ENCODE data around the gene SLC5A3. TPM values are rescaled to one million over a fixed set of nuclear protein-coding genes. Genes with fewer than 3 reads are reported as not detected.

The SLC5A3 gene
- total RNA-seq, 1 experiment from 2014 or later, result 12.3 TPM

DNA sequence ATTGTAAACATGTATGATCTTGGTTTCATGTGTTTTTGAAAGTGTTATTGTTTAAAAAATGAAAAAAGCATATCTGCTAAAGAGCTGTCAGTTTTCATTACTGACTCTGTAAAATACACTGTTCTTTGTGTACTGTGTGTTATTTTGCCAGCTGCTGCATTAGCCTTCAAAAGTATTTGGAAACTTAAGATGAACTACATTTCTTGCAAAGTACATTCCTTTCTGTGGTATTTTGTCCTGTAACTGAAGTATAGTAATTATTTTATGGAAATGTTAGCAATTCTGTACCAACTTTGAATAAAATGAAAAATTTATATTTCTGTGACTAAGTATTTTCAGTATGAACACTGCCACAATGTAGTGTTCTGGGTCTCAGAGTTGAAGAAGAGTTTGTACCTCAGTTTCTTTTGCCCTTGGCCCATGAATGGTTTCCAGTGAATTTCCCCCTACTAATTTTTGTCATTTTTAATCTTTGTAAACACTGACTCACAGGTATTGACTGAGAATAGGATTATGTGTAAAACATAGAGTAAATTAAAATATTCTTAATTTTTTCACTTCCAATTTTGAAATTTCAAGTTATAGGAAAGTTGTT, 32.7 kb downstream of the SLC5A3 start:
- no peaks in the 10 kb centered on the region for H4K20me1 ChIP-seq (ENCODE audit: control insufficient read depth, insufficient read depth, insufficient read length)

More for the DNA sequence above, 32.7 kb downstream of the SLC5A3 start:
- TF ChIP-seq, protein P1, sequence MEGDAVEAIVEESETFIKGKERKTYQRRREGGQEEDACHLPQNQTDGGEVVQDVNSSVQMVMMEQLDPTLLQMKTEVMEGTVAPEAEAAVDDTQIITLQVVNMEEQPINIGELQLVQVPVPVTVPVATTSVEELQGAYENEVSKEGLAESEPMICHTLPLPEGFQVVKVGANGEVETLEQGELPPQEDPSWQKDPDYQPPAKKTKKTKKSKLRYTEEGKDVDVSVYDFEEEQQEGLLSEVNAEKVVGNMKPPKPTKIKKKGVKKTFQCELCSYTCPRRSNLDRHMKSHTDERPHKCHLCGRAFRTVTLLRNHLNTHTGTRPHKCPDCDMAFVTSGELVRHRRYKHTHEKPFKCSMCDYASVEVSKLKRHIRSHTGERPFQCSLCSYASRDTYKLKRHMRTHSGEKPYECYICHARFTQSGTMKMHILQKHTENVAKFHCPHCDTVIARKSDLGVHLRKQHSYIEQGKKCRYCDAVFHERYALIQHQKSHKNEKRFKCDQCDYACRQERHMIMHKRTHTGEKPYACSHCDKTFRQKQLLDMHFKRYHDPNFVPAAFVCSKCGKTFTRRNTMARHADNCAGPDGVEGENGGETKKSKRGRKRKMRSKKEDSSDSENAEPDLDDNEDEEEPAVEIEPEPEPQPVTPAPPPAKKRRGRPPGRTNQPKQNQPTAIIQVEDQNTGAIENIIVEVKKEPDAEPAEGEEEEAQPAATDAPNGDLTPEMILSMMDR (conservative IDR thresholded peaks at IDR 0.05), result no peak
- no peak overlapping the region for H2BK20ac ChIP-seq (ENCODE audit: low read depth, low read length, poor library complexity, severe bottlenecking)
- H3K23me2 ChIP-seq (ENCODE audit: insufficient read length, low read depth, low read length, poor library complexity, severe bottlenecking), result no peaks in the 10 kb centered on the region
- H3T11ph ChIP-seq (ENCODE audit: low read length), result no peak overlapping the region
- Mint-ChIP-seq H3K4me3 (no peak overlapping the region), H3K36me3 (ENCODE audit: insufficient read depth in 1 of 3, low read depth in 3 of 3) (peaks cover 0 to 8% (median 4%) of the 10 kb centered on the region in 3 experiments; a peak in 3 of 7 replicates), H3K27me3 (ENCODE audit: low read depth) (no peaks in the 10 kb centered on the region), H3K9me3 (no peaks in the 10 kb centered on the region), H3K4me1 (peaks cover 25 to 34% of the 10 kb centered on the region in 2 experiments), H3K27ac (no peak overlapping the region)
- no peak overlapping the region for H3K27ac ChIP-seq (ENCODE audit: insufficient read length, low read depth, low read length)
- no peak overlapping the region for H3K56ac ChIP-seq (ENCODE audit: insufficient read length, low read depth, low read length)
- H3K4me2 ChIP-seq (ENCODE audit: insufficient read depth, insufficient read length, low read length), result no peak overlapping the region
- no peaks in the 10 kb centered on the region for H3K4me1 ChIP-seq (ENCODE audit: insufficient read depth, low read length)
- H3K79me1 ChIP-seq (ENCODE audit: insufficient read depth, low read depth, low read length, poor library complexity, severe bottlenecking), result peaks cover 2% of the 10 kb centered on the region
- H3K9me3 ChIP-seq (ENCODE audit: control insufficient read depth, low read depth, low read length), result no peaks in the 10 kb centered on the region
- H4K5ac ChIP-seq (ENCODE audit: insufficient read length, low read depth, low read length), result no peak overlapping the region
- H2AK5ac ChIP-seq (ENCODE audit: insufficient read length, low read length), result no peak overlapping the region
- no peak overlapping the region for H2BK120ac ChIP-seq (ENCODE audit: low read depth, low read length, poor library complexity, severe bottlenecking)
- H3K79me2 ChIP-seq (ENCODE audit: insufficient read depth, low read length), result peaks cover 5% of the 10 kb centered on the region; the same call in 1 of the 2 replicates
- no peak overlapping the region for H2BK5ac ChIP-seq (ENCODE audit: insufficient read length, low read length)
- H3K18ac ChIP-seq (ENCODE audit: insufficient read length, low read depth, low read length), result no peak overlapping the region
- H3K23ac ChIP-seq (ENCODE audit: insufficient read length, low read depth, low read length), result no peak overlapping the region
- H2BK12ac ChIP-seq (ENCODE audit: insufficient read length, low read depth, low read length), result no peak overlapping the region
- H2BK15ac ChIP-seq (ENCODE audit: low read depth, low read length), result no peak overlapping the region
- no peak for DNase-seq
- no peak overlapping the region for H4K91ac ChIP-seq (ENCODE audit: insufficient read length, low read depth, low read length)
- no peak overlapping the region for H3K9ac ChIP-seq (ENCODE audit: extremely low read depth, insufficient read length, low read length)
- H3K4ac ChIP-seq (ENCODE audit: low read depth, low read length), result no peak overlapping the region
- no peak overlapping the region for H2AFZ ChIP-seq (ENCODE audit: low read length)
- no peak overlapping the region for H3K14ac ChIP-seq (ENCODE audit: insufficient read depth, low read length)
- no peak overlapping the region for H4K8ac ChIP-seq (replicated peaks; ENCODE audit: insufficient read length, low read depth, low read length)
- H3K27me3 ChIP-seq (ENCODE audit: insufficient read depth, low read length), result no peaks in the 10 kb centered on the region
